GM19043 (cell line): ENCODE data around the gene GIT1.
A peak's percentile ranks its signal among the peaks of the same experiment; 100 is the strongest.

ENCODE experiments used
- ATAC-seq: cut with Tn5 transposase; IDR thresholded peaks from one replicate; pipeline ENCODE4 v1.9.1; 2021; ENCODE audit warnings: low read depth; ENCODE audit not compliant: unreplicated experiment

GIT1 gene

GRCh38 chr17:29594519-29595090 lies 5.2 kb upstream of the GIT1 start:
- no peak for ATAC-seq

GRCh38 chr17:29593591-29594518 lies 4.4 kb upstream of the GIT1 start:
- ATAC-seq: no peak

GRCh38 chr17:29592850-29593551 lies 3.6 kb upstream of the GIT1 start, which contains the start of gene ANKRD13B:
Gene ANKRD13B (plus strand): TSS chr17:29593132. CDS start chr17:29593622, 490 bp downstream.
- no peak for ATAC-seq

GRCh38 chr17:29591737-29592608 lies 2.5 kb upstream of the GIT1 start:
- no peak for ATAC-seq

- no peak for ATAC-seq
Observed at GRCh38 chr17:29591146-29591736, 1.8 kb upstream of the GIT1 start.

GRCh38 chr17:29590411-29591145 lies 1.1 kb upstream of the GIT1 start:
- no peak for ATAC-seq

- peak; percentile 18 for ATAC-seq
Observed at GRCh38 chr17:29588562-29589411, 661 bp downstream of the GIT1 start.

- no peak for ATAC-seq
Observed at GRCh38 chr17:29588017-29588561, 1.4 kb downstream of the GIT1 start.

- no peak for ATAC-seq
Observed at GRCh38 chr17:29587591-29587990, 1.9 kb downstream of the GIT1 start.

GRCh38 chr17:29586676-29587469 lies 2.6 kb downstream of the GIT1 start:
- ATAC-seq: no peak

GRCh38 chr17:29585080-29585751 lies 4.2 kb downstream of the GIT1 start:
- ATAC-seq: no peak

- ATAC-seq: no peak
Observed at GRCh38 chr17:29584452-29585079, 4.9 kb downstream of the GIT1 start.

GRCh38 chr17:29583324-29584248 lies 5.9 kb downstream of the GIT1 start:
- no peak for ATAC-seq

- ATAC-seq: no peak
Observed at GRCh38 chr17:29582772-29583171, 6.7 kb downstream of the GIT1 start.

GRCh38 chr17:29582254-29582765 lies 7.1 kb downstream of the GIT1 start:
- ATAC-seq: no peak
